Measurements from ENCODE around the gene ATRNL1. TPM values are rescaled to one million over a fixed set of nuclear protein-coding genes. Genes with fewer than 3 reads are reported as not detected.
A peak's percentile ranks its signal among the peaks of the same experiment; 100 is the strongest.
"Not testable (repeated sequence)": the region's sequence is repeated elsewhere in the genome, so short reads cannot be mapped to it uniquely, and the experiment has no call there.

ATRNL1 gene
- total RNA-seq, 1 experiment from 2014 or later: 8.8 TPM

GRCh38 chr10:115164220-115164619 is 71.1 kb downstream of the ATRNL1 start:
- Mint-ChIP-seq H3K4me1 (ENCODE audit: low read depth, unreplicated experiment) (no peaks in the 10 kb centered on the region), H3K9me3 (ENCODE audit: low read depth, unreplicated experiment) (no peaks in the 10 kb centered on the region), H3K4me3 (ENCODE audit: low read depth, unreplicated experiment) (no peak overlapping the region), H3K36me3 (ENCODE audit: insufficient read depth, unreplicated experiment) (no peaks in the 10 kb centered on the region), H3K27ac (ENCODE audit: unreplicated experiment) (no peak overlapping the region), H3K27me3 (ENCODE audit: unreplicated experiment) (no peaks in the 10 kb centered on the region)
- no peak for DNase-seq
- CTCF ChIA-PET: no interaction called here
- intact Hi-C loops (cut with micrococcal nuclease; ENCODE audit: unreplicated experiment): loop anchor here (10.0 kb wide), 1 partner anchor 1221 kb away; no protein-coding TSS in a partner anchor
- TF ChIP-seq CTCF (IDR thresholded peaks at IDR 0.05; ENCODE audit: unreplicated experiment): no peak
- BruUV-seq (replicated peaks): no TSS peak

- no TSS peak for BruUV-seq (replicated peaks)
- Mint-ChIP-seq H3K4me3 (ENCODE audit: low read depth, unreplicated experiment) (no peak overlapping the region), H3K9me3 (ENCODE audit: low read depth, unreplicated experiment) (no peaks in the 10 kb centered on the region), H3K27ac (ENCODE audit: unreplicated experiment) (no peak overlapping the region), H3K27me3 (ENCODE audit: unreplicated experiment) (no peaks in the 10 kb centered on the region), H3K4me1 (ENCODE audit: low read depth, unreplicated experiment) (peaks cover 8% of the 10 kb centered on the region), H3K36me3 (ENCODE audit: insufficient read depth, unreplicated experiment) (no peaks in the 10 kb centered on the region)
- intact Hi-C loops (cut with micrococcal nuclease; ENCODE audit: unreplicated experiment): loop anchor here (10.0 kb wide), 1 partner anchor 1217 kb away; no protein-coding TSS in a partner anchor
- no peak for DNase-seq
- TF ChIP-seq CTCF (IDR thresholded peaks at IDR 0.05; ENCODE audit: unreplicated experiment): no peak
- CTCF ChIA-PET: no interaction called here
Observed at GRCh38 chr10:115167751-115168150, 74.6 kb downstream of the ATRNL1 start.

- CTCF ChIA-PET: no interaction called here
- Mint-ChIP-seq H3K4me3 (ENCODE audit: low read depth, unreplicated experiment) (no peak overlapping the region), H3K27me3 (ENCODE audit: unreplicated experiment) (no peaks in the 10 kb centered on the region), H3K36me3 (ENCODE audit: insufficient read depth, unreplicated experiment) (no peaks in the 10 kb centered on the region), H3K27ac (ENCODE audit: unreplicated experiment) (no peak overlapping the region), H3K9me3 (ENCODE audit: low read depth, unreplicated experiment) (no peaks in the 10 kb centered on the region), H3K4me1 (ENCODE audit: low read depth, unreplicated experiment) (peaks cover 9% of the 10 kb centered on the region)
- no peak for DNase-seq
- TF ChIP-seq CTCF (IDR thresholded peaks at IDR 0.05; ENCODE audit: unreplicated experiment): peak; percentile 13
- intact Hi-C loops (cut with micrococcal nuclease; ENCODE audit: unreplicated experiment): loop anchor here (1.0 to 5.0 kb wide), 2 partner anchors 186 to 246 kb away; no protein-coding TSS in a partner anchor
- BruUV-seq (replicated peaks): no TSS peak
Observed at GRCh38 chr10:115171392-115171960, 78.3 kb downstream of the ATRNL1 start.

GRCh38 chr10:115173915-115174443 is 80.8 kb downstream of the ATRNL1 start:
- no peak overlapping the region for H3K4me3 Mint-ChIP-seq (ENCODE audit: low read depth, unreplicated experiment)
- peaks cover 17% of the 10 kb centered on the region for H3K4me1 Mint-ChIP-seq (ENCODE audit: low read depth, unreplicated experiment)
- no peaks in the 10 kb centered on the region for H3K27me3 Mint-ChIP-seq (ENCODE audit: unreplicated experiment)
- intact Hi-C loops (cut with micrococcal nuclease; ENCODE audit: unreplicated experiment): loop anchor here (5.0 kb wide), 1 partner anchor 183 kb away; no protein-coding TSS in a partner anchor
- TF ChIP-seq CTCF (IDR thresholded peaks at IDR 0.05; ENCODE audit: unreplicated experiment): no peak
- BruUV-seq (replicated peaks): no TSS peak
- no peak for DNase-seq
- H3K36me3 Mint-ChIP-seq (ENCODE audit: insufficient read depth, unreplicated experiment): no peaks in the 10 kb centered on the region
- CTCF ChIA-PET: no interaction called here
- no peak overlapping the region for H3K27ac Mint-ChIP-seq (ENCODE audit: unreplicated experiment)
- H3K9me3 Mint-ChIP-seq (ENCODE audit: low read depth, unreplicated experiment): no peaks in the 10 kb centered on the region

GRCh38 chr10:115207276-115207675 is 114.1 kb downstream of the ATRNL1 start:
- BruUV-seq (replicated peaks); H3K27me3 Mint-ChIP-seq (ENCODE audit: unreplicated experiment); H3K4me1 Mint-ChIP-seq (ENCODE audit: low read depth, unreplicated experiment); H3K27ac Mint-ChIP-seq (ENCODE audit: unreplicated experiment); H3K36me3 Mint-ChIP-seq (ENCODE audit: insufficient read depth, unreplicated experiment); intact Hi-C loops (cut with micrococcal nuclease; ENCODE audit: unreplicated experiment); H3K4me3 Mint-ChIP-seq (ENCODE audit: low read depth, unreplicated experiment); H3K9me3 Mint-ChIP-seq (ENCODE audit: low read depth, unreplicated experiment); DNase-seq; CTCF ChIA-PET: not testable (repeated sequence)

Measured in Calu3 (cell line).